Mammary epithelial cell (primary cell): ENCODE data around the gene CNTNAP1.

Experiments used
- CTCF ChIP-seq, 2 donors: IDR thresholded peaks in 1 of 2; conservative IDR thresholded peaks in 1 of 2; 2 replicates each; pipeline ENCODE4 v1.5.1; 2011 to 2012; ENCODE audit warnings: inconsistent platforms in 2 of 2, low read length in 2 of 2, mild to moderate bottlenecking in 2 of 2, control low read depth in 1 of 2, low read depth in 1 of 2; ENCODE audit not compliant: insufficient read depth in 1 of 2; ENCODE audit errors: extremely low read depth in 1 of 2
- EZH2 ChIP-seq: IDR thresholded peaks from 2 replicates; pipeline ENCODE4 v1.6.1; 2012; ENCODE audit warnings: low read length, inconsistent platforms, borderline replicate concordance

GRCh38 chr17:42692489-42692888, 10.2 kb downstream of the CNTNAP1 start:
- no peak for TF ChIP-seq EZH2
- no peak for TF ChIP-seq CTCF (conservative IDR thresholded peaks at IDR 0.05 in 1 of 2, IDR thresholded peaks at IDR 0.05 in 1 of 2; ENCODE audit: extremely low read depth in 1 of 2, insufficient read depth in 1 of 2, low read depth in 1 of 2, low read length in 2 of 2)
